Stimulated activated CD8-positive, alpha-beta memory T cell treated with anti-CD3 and anti-CD28 coated beads, Interleukin-7, amount 100 ng/mL, for 4 hours (primary cell): Measurements from ENCODE around the gene CRYZL1.
"Not testable (repeated sequence)": the region's sequence is repeated elsewhere in the genome, so short reads cannot be mapped to it uniquely, and the experiment has no call there.

Source experiments
- DNase-seq, 2 donors: peaks; one replicate each; pipeline ENCODE4 v3.0.0-alpha.2; 2020; ENCODE audit warnings: low read depth in 2 of 2

The CRYZL1 gene

GRCh38 chr21:33641352-33642026, at the start of gene CRYZL1:
Gene CRYZL1 (minus strand): TSS chr21:33641741. CDS start chr21:33631551, 10,190 bp downstream.
- peak; percentile 100 for DNase-seq

DNA sequence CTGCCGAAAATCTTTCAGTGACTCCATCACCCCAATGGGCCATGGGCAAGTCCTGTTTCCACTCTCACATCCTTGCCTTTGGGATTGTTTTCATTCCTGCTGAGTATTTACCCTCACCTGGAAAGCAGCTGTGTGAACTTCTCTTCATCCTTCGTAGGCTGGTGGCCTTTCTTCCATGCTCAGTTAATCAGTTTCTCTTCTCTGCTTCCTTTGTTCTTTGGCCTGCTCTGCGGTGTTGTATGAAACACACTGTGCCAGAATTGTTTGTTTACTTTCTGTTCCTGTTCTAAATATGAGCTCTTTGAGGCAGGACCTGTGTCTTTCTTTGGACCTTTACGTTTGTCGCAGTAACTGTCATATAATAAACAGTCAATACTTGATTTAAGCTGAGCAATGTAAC, 49.3 kb upstream of the CRYZL1 start:
- no peak for DNase-seq

GRCh38 chr21:33688353-33688752, 46.8 kb upstream of the CRYZL1 start:
- DNase-seq: no peak

DNA sequence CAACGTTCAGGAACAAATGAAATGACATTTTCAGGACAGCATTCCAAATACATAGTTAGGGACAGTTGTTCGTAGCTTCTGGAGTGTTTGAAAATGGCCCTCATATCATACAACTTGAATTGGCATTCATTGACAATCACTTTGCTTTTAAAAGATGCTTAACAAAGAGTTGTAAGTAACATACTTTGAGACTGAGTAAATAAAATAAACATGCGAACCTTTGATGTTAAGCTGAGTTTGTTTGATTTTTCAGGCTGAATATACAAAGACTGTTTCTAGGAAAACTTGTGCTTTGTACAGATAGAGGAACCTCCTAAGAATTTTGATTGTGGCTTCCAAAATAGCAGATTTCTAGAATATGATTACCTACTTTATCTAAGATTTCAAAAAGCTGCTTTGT, 46.1 kb upstream of the CRYZL1 start:
- no peak for DNase-seq

DNA sequence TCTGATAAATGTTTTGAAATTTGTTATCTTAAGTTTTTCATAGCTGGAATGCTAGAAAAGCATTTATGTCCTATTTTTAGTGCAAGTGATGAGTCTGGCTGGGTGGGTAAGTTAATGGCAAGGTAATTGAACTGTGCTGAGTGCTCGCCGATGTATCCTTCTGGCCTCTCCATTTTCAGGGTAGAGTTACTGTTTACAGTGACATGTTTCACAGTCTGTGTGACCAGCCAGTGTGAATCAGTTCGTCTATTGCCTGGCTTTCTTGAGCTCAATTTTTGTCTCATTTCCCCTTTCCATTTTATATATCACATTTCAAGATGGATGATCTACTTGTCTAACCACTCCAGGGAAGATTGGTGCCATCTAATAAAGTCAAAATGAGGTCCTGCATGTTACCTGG, 44.8 kb upstream of the CRYZL1 start:
- DNase-seq: no peak

- no peak for DNase-seq
Observed at GRCh38 chr21:33685613-33686197, 44.2 kb upstream of the CRYZL1 start.

GRCh38 chr21:33684923-33685560, 43.5 kb upstream of the CRYZL1 start:
- DNase-seq: no peak

- no peak for DNase-seq
Observed at GRCh38 chr21:33684068-33684467, 42.5 kb upstream of the CRYZL1 start.

- no peak for DNase-seq
Observed at GRCh38 chr21:33682992-33683627, 41.6 kb upstream of the CRYZL1 start.

GRCh38 chr21:33680870-33681269, 39.3 kb upstream of the CRYZL1 start:
- DNase-seq: no peak

DNA sequence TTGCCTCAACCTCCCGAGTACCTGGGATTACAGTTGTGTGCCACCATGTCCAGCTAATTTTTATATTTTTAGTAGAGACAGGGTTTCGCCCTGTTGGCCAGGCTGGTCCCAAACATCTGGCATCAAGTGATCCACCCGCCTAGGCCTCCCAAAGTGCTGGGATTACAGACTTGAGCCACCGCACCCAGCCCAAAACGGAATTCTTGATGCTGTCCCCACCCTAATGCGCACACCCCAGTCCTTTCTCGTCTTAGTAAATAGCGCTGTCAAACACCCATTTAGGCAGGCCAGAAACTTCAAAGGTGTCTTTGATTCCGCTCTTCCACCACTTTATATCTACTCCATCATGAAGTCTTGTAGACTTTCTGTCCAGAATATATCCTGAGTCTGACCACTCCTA, 35.9 kb upstream of the CRYZL1 start:
- DNase-seq: no peak

- not testable (repeated sequence) for DNase-seq
Observed at GRCh38 chr21:33676666-33677065, 35.1 kb upstream of the CRYZL1 start.

- no peak for DNase-seq
Observed at GRCh38 chr21:33674226-33674625, 32.7 kb upstream of the CRYZL1 start.

- no peak for DNase-seq
Observed at GRCh38 chr21:33673473-33673872, 31.9 kb upstream of the CRYZL1 start.

DNA sequence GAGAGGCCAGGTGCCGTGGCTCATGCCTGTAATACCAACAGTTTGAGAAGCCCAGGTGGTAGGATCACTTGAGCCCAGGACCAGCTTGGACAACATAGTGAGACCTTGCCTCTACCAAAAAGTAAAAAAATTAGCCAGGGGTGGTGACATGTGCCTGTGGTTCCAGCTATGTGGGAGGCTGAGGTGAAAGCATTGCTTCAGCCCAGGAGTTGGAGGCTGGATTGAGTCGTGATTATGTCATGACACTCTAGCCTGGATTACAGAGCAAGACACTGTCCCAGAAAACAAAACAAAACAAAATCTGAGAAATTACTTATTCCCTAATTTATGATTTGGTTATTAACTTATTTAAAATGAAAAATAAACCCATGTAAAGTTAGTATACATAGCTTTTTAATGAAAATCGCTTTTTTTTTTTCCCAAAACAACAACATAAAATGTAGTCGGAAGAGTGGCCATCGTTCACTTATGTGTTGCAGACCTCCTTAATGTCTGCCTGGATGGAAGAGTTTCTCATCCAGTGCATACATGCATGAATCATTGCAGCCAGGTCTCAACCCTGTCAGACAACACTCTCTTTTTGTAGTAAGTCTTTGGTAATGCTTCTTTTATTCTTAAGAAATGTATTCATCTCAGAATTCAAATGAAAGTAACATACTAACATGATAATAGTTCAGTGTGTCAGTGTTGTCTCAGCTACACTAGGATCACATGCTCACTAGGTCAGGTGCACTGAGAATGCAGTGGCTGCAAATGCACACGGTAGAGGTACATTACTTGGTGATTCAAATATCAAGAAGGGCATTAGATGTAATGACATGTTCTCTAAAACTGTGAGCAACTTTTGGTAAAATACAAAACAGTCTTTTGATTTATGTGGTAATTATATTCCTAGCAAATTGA, 28.8 kb upstream of the CRYZL1 start:
- no peak for DNase-seq

- DNase-seq: no peak
Observed at GRCh38 chr21:33668620-33669019, 27.1 kb upstream of the CRYZL1 start.

GRCh38 chr21:33668180-33668579, 26.6 kb upstream of the CRYZL1 start:
- DNase-seq: no peak

- DNase-seq: no peak
Observed at GRCh38 chr21:33667636-33668035, 26.1 kb upstream of the CRYZL1 start.

DNA sequence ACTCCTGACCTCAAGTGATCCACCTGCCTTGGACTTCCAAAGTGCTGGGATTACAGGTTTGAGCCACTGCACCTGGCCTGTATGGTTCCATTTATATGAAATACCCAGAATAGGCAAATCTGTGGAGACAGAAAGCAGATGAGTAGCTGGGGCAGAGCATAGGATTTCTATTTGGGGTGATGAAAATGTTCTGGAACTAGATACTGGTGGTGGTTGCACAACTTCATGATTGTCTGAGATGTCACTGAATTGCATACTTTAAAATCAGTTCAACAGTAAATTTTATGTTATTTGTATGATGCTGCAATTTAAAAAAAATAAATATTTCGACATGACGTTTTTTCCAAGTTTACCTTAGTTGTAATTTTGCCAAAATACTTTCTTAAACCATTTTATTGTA, 24.6 kb upstream of the CRYZL1 start:
- DNase-seq: no peak

DNA sequence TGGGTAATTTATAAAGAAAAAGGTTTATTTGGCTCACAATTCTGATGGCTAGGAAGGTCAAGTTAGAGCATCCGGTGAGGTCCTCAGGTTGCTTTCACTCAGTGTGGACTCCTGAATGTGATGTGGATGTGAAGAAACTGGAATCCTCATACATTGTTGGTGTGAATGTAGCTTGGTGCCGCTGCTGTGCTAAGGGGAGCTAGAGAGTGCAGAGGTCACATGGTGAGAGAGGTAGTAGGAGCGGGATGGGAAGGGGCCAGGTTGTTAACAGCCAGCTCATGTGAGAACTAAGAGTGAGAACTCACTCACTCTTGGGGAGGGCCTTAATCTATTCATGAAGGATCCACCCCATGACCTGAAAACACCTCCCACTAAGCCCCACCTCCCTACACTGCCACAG, 22.6 kb upstream of the CRYZL1 start:
- no peak for DNase-seq

- DNase-seq: no peak
Observed at GRCh38 chr21:33663241-33663640, 21.7 kb upstream of the CRYZL1 start.

GRCh38 chr21:33662046-33662445, 20.5 kb upstream of the CRYZL1 start:
- no peak for DNase-seq
